HG03432 (cell line): ENCODE measurements around the gene CALD1.
A peak's percentile ranks its signal among the peaks of the same experiment; 100 is the strongest.

Experiments
- ATAC-seq: cut with Tn5 transposase; IDR thresholded peaks from one replicate; pipeline ENCODE4 v1.9.1; 2021; ENCODE audit warnings: mild to moderate bottlenecking, moderate library complexity; ENCODE audit not compliant: unreplicated experiment

CALD1 gene

GRCh38 chr7:134891696-134892678, 112.6 kb downstream of the CALD1 start:
- no peak for ATAC-seq

- ATAC-seq: no peak
These were observed 113.5 kb downstream of the CALD1 start for GRCh38 chr7:134892963-134893362.

- no peak for ATAC-seq
These were observed 114.5 kb downstream of the CALD1 start for GRCh38 chr7:134893920-134894319.

GRCh38 chr7:134894928-134895327, 115.5 kb downstream of the CALD1 start:
- ATAC-seq: no peak

GRCh38 chr7:134896073-134896472, 116.6 kb downstream of the CALD1 start:
- no peak for ATAC-seq

- no peak for ATAC-seq
These were observed 118.5 kb downstream of the CALD1 start for GRCh38 chr7:134897936-134898335.

GRCh38 chr7:134899729-134900128, 120.3 kb downstream of the CALD1 start:
- ATAC-seq: no peak

- peak; percentile 86 for ATAC-seq
These were observed 120.9 kb downstream of the CALD1 start for GRCh38 chr7:134900166-134900982.

GRCh38 chr7:134901389-134902020, 122.1 kb downstream of the CALD1 start:
- no peak for ATAC-seq

GRCh38 chr7:134902058-134902457, 122.6 kb downstream of the CALD1 start:
- no peak for ATAC-seq

- no peak for ATAC-seq
These were observed 123.8 kb downstream of the CALD1 start for GRCh38 chr7:134903073-134903790.

GRCh38 chr7:134905375-134905774, 125.9 kb downstream of the CALD1 start:
- ATAC-seq: no peak

GRCh38 chr7:134907000-134907399, 127.6 kb downstream of the CALD1 start:
- ATAC-seq: no peak

- no peak for ATAC-seq
These were observed 128.2 kb downstream of the CALD1 start for GRCh38 chr7:134907639-134908038.

GRCh38 chr7:134908289-134908688, 128.9 kb downstream of the CALD1 start:
- peak; percentile 78 for ATAC-seq

GRCh38 chr7:134910214-134910890, 130.9 kb downstream of the CALD1 start:
- no peak for ATAC-seq

GRCh38 chr7:134910968-134911367, 131.5 kb downstream of the CALD1 start:
- peak; percentile 65 for ATAC-seq

GRCh38 chr7:134916171-134916883, 136.9 kb downstream of the CALD1 start:
- no peak for ATAC-seq

GRCh38 chr7:134919240-134919641, 139.8 kb downstream of the CALD1 start:
- peak; percentile 77 for ATAC-seq
